K562 (cell line): ENCODE data around the gene CCDC9B. TPM values are rescaled to one million over a fixed set of nuclear protein-coding genes. Genes with fewer than 3 reads are reported as not detected.

Experiments
- CXXC5 ChIP-seq: fragments of 250-450 bp; sonication (Bioruptor Pico); IDR thresholded peaks from 2 replicates; pipeline ENCODE4 v1.8.0; 2022; ENCODE audit warnings: inconsistent platforms, mild to moderate bottlenecking, moderate library complexity
- GATAD2B ChIP-seq: fragments of 450-650 bp; IDR thresholded peaks from 2 replicates; pipeline ENCODE4 v1.6.1; 2017; ENCODE audit warnings: mild to moderate bottlenecking, borderline replicate concordance
- HNRNPLL ChIP-seq: fragments of 200-400 bp; formaldehyde crosslinking; IDR thresholded peaks from 2 replicates; pipeline ENCODE4 v1.6.1; 2017; ENCODE audit warnings: low read length, low read depth, mild to moderate bottlenecking; ENCODE audit not compliant: poor library complexity, severe bottlenecking
- KAT7 ChIP-seq: sonication (generic); formaldehyde crosslinking; IDR thresholded peaks from 2 replicates; pipeline ENCODE4 v1.8.0; 2022; ENCODE audit warnings: missing genetic modification reagents, mild to moderate bottlenecking, borderline replicate concordance
- MYC ChIP-seq, 2 experiments: fragments of 250-450 bp in 1 of 2; sonication (Bioruptor Pico) in 1 of 2; IDR thresholded peaks; 2 replicates each; pipeline versions ENCODE4 v1.5.1 to v1.6.1; 2012 to 2021; ENCODE audit warnings: low read depth in 2 of 2, borderline replicate concordance in 1 of 2, improper control_type of control experiment in 1 of 2, low read length in 1 of 2, mild to moderate bottlenecking in 1 of 2, moderate library complexity in 1 of 2
- NR3C1 ChIP-seq: sonication (generic); formaldehyde crosslinking; IDR thresholded peaks from 2 replicates; pipeline ENCODE4 v1.8.1; 2022; ENCODE audit warnings: missing genetic modification reagents
- PCBP1 ChIP-seq: fragments of 200-400 bp; formaldehyde crosslinking; IDR thresholded peaks from 2 replicates; pipeline ENCODE4 v1.6.1; 2018; ENCODE audit warnings: mild to moderate bottlenecking, low read depth, low read length; ENCODE audit not compliant: poor library complexity, severe bottlenecking
- PHF8 ChIP-seq: fragments of 200-600 bp; sonication (generic); IDR thresholded peaks from 2 replicates; pipeline ENCODE4 v1.6.1; 2012; ENCODE audit warnings: mixed run types, mild to moderate bottlenecking, inconsistent platforms, low read length, moderate library complexity, borderline replicate concordance
- TEAD1 ChIP-seq, 2 experiments: fragments of 450-650 bp in 1 of 2; sonication (generic) in 1 of 2; formaldehyde crosslinking; IDR thresholded peaks; 2 replicates each; pipeline versions ENCODE4 v1.4.0 to v1.8.0; 2020 to 2022; ENCODE audit warnings: mild to moderate bottlenecking in 2 of 2, missing genetic modification reagents in 1 of 2
- TEAD4 ChIP-seq, 2 experiments: sonication (generic) in 1 of 2; formaldehyde crosslinking in 1 of 2; IDR thresholded peaks; 2 replicates each; pipeline versions ENCODE4 v1.6.1 to v1.8.0; 2012 to 2022; ENCODE audit warnings: borderline replicate concordance in 1 of 2, inconsistent platforms in 1 of 2, low read length in 1 of 2, mild to moderate bottlenecking in 1 of 2, missing genetic modification reagents in 1 of 2
- U2AF1 ChIP-seq: fragments of 200-400 bp; formaldehyde crosslinking; optimal IDR thresholded peaks from 2 replicates; pipeline ENCODE3; 2017; ENCODE audit warnings: mild to moderate bottlenecking, low read depth, low read length, moderate library complexity
- ZNF263 ChIP-seq: sonication (generic); formaldehyde crosslinking; IDR thresholded peaks from 2 replicates; pipeline ENCODE4 v1.8.0; 2022; ENCODE audit warnings: mild to moderate bottlenecking, missing genetic modification reagents, borderline replicate concordance
- polyA plus RNA-seq, 8 experiments: library from polyadenylated mRNA; depleted of rRNA in 4 of 8; stranded (reverse) in 5 of 8; unstranded in 3 of 8; fragments of >200 nt; fragmentation: Nextera tagmentation in 2 of 8; fragmentation: Illumina TruSeq in 1 of 8; extraction: Ambion mirVana in 2 of 8; extraction: Trizol in 1 of 8; gene quantifications; 2 replicates each; pipeline versions ENCODE4 v1.2.1 to v1.2.3, GENCODE V29; 2011 to 2014; ENCODE audit warnings: inconsistent platforms in 1 of 8, missing spikeins in 1 of 8
- total RNA-seq, 7 experiments: library from RNA; depleted of rRNA in 6 of 7; stranded (reverse); fragments of >200 nt in 6 of 7; fragmentation: Illumina TruSeq in 2 of 7; extraction: Trizol in 2 of 7; gene quantifications; 2 replicates each; pipeline versions ENCODE4 v1.2.1 to v1.2.3, GENCODE V29; 2011 to 2021; ENCODE audit warnings: low replicate concordance in 1 of 7
- TF ChIP-seq, protein P1 (sequence below), 2 experiments: IDR thresholded peaks; 2 replicates each; pipeline ENCODE4 v1.6.1; 2012; ENCODE audit warnings: improper control_type of control experiment in 2 of 2, low read depth in 2 of 2, low read length in 2 of 2, borderline replicate concordance in 1 of 2
- TF ChIP-seq, protein P2 (sequence below): fragments of 450-650 bp; IDR thresholded peaks from 2 replicates; pipeline ENCODE4 v1.6.1; 2014; ENCODE audit warnings: low read depth, mild to moderate bottlenecking, moderate library complexity, borderline replicate concordance
- TF ChIP-seq, protein P3 (sequence below), 2 experiments: fragments of 450-650 bp in 1 of 2; sonication (generic) in 1 of 2; formaldehyde crosslinking; conservative IDR thresholded peaks; 2 replicates each; pipeline versions ENCODE4 v1.4.0 to v1.8.1; 2020 to 2022; ENCODE audit warnings: mild to moderate bottlenecking in 1 of 2, missing genetic modification reagents in 1 of 2

The CCDC9B gene
- total and polyA plus RNA-seq, 9 of the 15 experiments (the other 6 are each of a cell fraction or from before 2014, with no cell fraction given), result 0.01 to 0.47 (median 0.15) TPM; not detected in 1

GRCh38 chr15:40290918-40291574 lies 49.7 kb downstream of the CCDC9B start (continued):
- peak; percentile 47; the same call in 1 of the 2 replicates for TF ChIP-seq PHF8
- TF ChIP-seq KAT7 (CRISPR knock-in tag), result 0 out of 2 replicates have a peak, but pooled peaks have one; percentile 59
- peak; percentile 85 for TF ChIP-seq NR3C1
- TF ChIP-seq, protein P1, sequence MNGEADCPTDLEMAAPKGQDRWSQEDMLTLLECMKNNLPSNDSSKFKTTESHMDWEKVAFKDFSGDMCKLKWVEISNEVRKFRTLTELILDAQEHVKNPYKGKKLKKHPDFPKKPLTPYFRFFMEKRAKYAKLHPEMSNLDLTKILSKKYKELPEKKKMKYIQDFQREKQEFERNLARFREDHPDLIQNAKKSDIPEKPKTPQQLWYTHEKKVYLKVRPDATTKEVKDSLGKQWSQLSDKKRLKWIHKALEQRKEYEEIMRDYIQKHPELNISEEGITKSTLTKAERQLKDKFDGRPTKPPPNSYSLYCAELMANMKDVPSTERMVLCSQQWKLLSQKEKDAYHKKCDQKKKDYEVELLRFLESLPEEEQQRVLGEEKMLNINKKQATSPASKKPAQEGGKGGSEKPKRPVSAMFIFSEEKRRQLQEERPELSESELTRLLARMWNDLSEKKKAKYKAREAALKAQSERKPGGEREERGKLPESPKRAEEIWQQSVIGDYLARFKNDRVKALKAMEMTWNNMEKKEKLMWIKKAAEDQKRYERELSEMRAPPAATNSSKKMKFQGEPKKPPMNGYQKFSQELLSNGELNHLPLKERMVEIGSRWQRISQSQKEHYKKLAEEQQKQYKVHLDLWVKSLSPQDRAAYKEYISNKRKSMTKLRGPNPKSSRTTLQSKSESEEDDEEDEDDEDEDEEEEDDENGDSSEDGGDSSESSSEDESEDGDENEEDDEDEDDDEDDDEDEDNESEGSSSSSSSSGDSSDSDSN (IDR thresholded peaks at IDR 0.05; ENCODE audit: borderline replicate concordance in 1 of 2, low read depth in 2 of 2, low read length in 2 of 2), result peak; percentile 84 to 85; a peak in 3 of 4 replicates
- TF ChIP-seq HNRNPLL, result peak; percentile 55
- TF ChIP-seq ZNF263, result peak; percentile 34; the same call in 1 of the 2 replicates
- 0 out of 2 replicates have a peak, but pooled peaks have one; percentile 31 for TF ChIP-seq GATAD2B
- no peak for TF ChIP-seq TEAD4 (IDR thresholded peaks at IDR 0.05; ENCODE audit: low read length)
- TF ChIP-seq TEAD4 (CRISPR knock-in tag; IDR thresholded peaks at IDR 0.05; ENCODE audit: borderline replicate concordance), result peak; percentile 39; the same call in 1 of the 2 replicates
- TF ChIP-seq, protein P2, sequence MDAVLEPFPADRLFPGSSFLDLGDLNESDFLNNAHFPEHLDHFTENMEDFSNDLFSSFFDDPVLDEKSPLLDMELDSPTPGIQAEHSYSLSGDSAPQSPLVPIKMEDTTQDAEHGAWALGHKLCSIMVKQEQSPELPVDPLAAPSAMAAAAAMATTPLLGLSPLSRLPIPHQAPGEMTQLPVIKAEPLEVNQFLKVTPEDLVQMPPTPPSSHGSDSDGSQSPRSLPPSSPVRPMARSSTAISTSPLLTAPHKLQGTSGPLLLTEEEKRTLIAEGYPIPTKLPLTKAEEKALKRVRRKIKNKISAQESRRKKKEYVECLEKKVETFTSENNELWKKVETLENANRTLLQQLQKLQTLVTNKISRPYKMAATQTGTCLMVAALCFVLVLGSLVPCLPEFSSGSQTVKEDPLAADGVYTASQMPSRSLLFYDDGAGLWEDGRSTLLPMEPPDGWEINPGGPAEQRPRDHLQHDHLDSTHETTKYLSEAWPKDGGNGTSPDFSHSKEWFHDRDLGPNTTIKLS, result peak; percentile 47; the same call in 1 of the 2 replicates
- TF ChIP-seq MYC (IDR thresholded peaks at IDR 0.05; ENCODE audit: low read depth, low read length), result peak; percentile 51
- TF ChIP-seq MYC (CRISPR knock-in tag; IDR thresholded peaks at IDR 0.05; ENCODE audit: borderline replicate concordance, low read depth), result no peak
- TF ChIP-seq, protein P3, sequence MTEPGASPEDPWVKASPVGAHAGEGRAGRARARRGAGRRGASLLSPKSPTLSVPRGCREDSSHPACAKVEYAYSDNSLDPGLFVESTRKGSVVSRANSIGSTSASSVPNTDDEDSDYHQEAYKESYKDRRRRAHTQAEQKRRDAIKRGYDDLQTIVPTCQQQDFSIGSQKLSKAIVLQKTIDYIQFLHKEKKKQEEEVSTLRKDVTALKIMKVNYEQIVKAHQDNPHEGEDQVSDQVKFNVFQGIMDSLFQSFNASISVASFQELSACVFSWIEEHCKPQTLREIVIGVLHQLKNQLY (CRISPR knock-in tag; conservative IDR thresholded peaks at IDR 0.05), result no peak
- peak; percentile 58 for TF ChIP-seq CXXC5 (CRISPR knock-in tag)
- TF ChIP-seq PCBP1, result peak; percentile 75
- peak in 1 of 2 experiments; percentile 58; a peak in 1 of 4 replicates for TF ChIP-seq TEAD1 (CRISPR knock-in tag; IDR thresholded peaks at IDR 0.05)
- peak; percentile 71 for TF ChIP-seq U2AF1
